ENCODE data around the gene WDR86.

GRCh38 chr7:151439855-151440798, 30.3 kb upstream of the WDR86 start, which contains the start of gene CRYGN:
- TF ChIP-seq POLR2A (IDR thresholded peaks at IDR 0.05; ENCODE audit: low read length) (no peak), GATA1 (IDR thresholded peaks at IDR 0.05; ENCODE audit: low read depth, low read length) (no peak)

Measured in erythroblast (primary cell).